ENCODE data around the gene MACROD2. TPM values are rescaled to one million over a fixed set of nuclear protein-coding genes. Genes with fewer than 3 reads are reported as not detected.
A peak's percentile ranks its signal among the peaks of the same experiment; 100 is the strongest.

Gene MACROD2
- total and polyA plus RNA-seq, 2 experiments from 2014 or later = 2.8 to 4.3 TPM

DNA sequence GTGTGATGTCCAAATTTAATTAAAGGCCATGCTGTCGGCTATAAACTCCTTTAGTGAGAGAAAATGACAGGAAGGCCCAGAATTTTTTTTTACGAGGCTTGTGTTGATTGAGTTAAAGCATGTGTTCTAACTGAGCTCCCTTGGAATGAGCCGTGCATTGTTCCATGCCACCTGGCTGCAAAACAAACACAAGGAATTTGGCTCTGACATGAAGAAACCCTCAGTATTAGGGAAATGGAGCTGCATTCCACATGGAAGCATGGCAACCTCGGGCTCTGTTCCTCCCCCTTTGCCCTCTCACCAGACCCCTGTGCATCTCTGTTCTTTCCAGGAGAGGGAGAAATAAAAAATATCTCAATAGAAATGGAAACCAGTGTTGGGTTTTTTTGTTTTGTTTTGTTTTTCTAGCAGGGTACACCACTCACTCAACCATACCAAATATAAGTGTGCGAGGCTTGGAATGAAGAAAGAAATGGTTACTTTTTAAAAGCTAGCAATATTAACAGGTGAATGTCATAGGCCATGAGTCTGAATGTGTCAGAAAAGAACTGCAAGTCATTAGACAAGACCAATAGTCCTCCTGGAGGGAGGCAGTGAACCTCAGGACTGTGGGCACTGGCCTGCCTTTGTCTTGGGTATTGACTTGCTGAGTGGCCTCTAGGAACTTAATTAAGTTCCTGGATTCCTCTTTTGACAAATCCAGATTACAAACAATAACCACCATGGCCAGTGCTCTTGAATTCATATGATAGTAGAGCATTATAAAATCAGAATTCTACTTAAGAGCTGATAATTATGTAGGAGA, 1642.8 kb downstream of the MACROD2 start:
- ATAC-seq (peak; percentile 93), DNase-seq (ENCODE audit: low spot score) (peak; percentile 73)
- peaks cover 7% of the 10 kb centered on the region for H3K27me3 Mint-ChIP-seq (ENCODE audit: insufficient read depth, low read depth, poor library complexity)
- H3K27ac ChIP-seq (ENCODE audit: low read depth) = no peak overlapping the region
- peaks cover 10% of the 10 kb centered on the region; the same call in 1 of the 3 replicates for H3K36me3 Mint-ChIP-seq (ENCODE audit: low read depth)
- no peak overlapping the region for H2AFZ ChIP-seq
- peak overlapping the region; percentile 86; the same call in 1 of the 2 replicates for H3K27ac Mint-ChIP-seq
- peaks cover 18% of the 10 kb centered on the region; the same call in 1 of the 2 replicates for H3K9me2 ChIP-seq (ENCODE audit: insufficient read depth)
- H4K20me1 ChIP-seq (replicated peaks; ENCODE audit: insufficient read depth) = no peaks in the 10 kb centered on the region
- no peak overlapping the region for H3K4me3 Mint-ChIP-seq
- H3F3A ChIP-seq (replicated peaks; ENCODE audit: low read depth) = no peaks in the 10 kb centered on the region
- no peak overlapping the region for H3K4me3 ChIP-seq
- peaks cover 3% of the 10 kb centered on the region; the same call in 1 of the 3 replicates for H3K9me3 Mint-ChIP-seq
- H3K4me1 ChIP-seq (ENCODE audit: insufficient read depth) = peaks cover 22% of the 10 kb centered on the region
- TF ChIP-seq ETS1 (IDR thresholded peaks at IDR 0.05) = no peak
- TF ChIP-seq ZNF462 (CRISPR knock-in tag; IDR thresholded peaks at IDR 0.05) = 0 out of 2 replicates have a peak, but pooled peaks have one; percentile 38
- TF ChIP-seq REST (IDR thresholded peaks at IDR 0.05; ENCODE audit: unreplicated experiment) = no peak
- no peaks in the 10 kb centered on the region for H3K27me3 ChIP-seq (ENCODE audit: insufficient read depth)
- H3K36me3 ChIP-seq (ENCODE audit: insufficient read depth) = no peaks in the 10 kb centered on the region
- peaks cover 32% of the 10 kb centered on the region for H3K4me1 Mint-ChIP-seq
- H3K79me2 ChIP-seq (replicated peaks; ENCODE audit: insufficient read depth) = no peaks in the 10 kb centered on the region
- peak overlapping the region; percentile 20 for H3K4me2 ChIP-seq

Measured in GM23338 (cell line).